GM18499 (cell line): Measurements from ENCODE around the gene STARD5.
"Not testable (repeated sequence)": the region's sequence is repeated elsewhere in the genome, so short reads cannot be mapped to it uniquely, and the experiment has no call there.

Source experiments
- ATAC-seq: cut with Tn5 transposase; IDR thresholded peaks from one replicate; pipeline ENCODE4 v1.9.1; 2021; ENCODE audit warnings: moderate number of reproducible peaks; ENCODE audit not compliant: insufficient read depth, unreplicated experiment

The STARD5 gene, protein sequence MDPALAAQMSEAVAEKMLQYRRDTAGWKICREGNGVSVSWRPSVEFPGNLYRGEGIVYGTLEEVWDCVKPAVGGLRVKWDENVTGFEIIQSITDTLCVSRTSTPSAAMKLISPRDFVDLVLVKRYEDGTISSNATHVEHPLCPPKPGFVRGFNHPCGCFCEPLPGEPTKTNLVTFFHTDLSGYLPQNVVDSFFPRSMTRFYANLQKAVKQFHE

GRCh38 chr15:81323944-81324881 is at the start of gene STARD5:
Gene STARD5, minus strand, starts transcription at chr15:81324141. Its CDS starts 42 bp downstream, at chr15:81324099.
- peak; percentile 84 for ATAC-seq

DNA sequence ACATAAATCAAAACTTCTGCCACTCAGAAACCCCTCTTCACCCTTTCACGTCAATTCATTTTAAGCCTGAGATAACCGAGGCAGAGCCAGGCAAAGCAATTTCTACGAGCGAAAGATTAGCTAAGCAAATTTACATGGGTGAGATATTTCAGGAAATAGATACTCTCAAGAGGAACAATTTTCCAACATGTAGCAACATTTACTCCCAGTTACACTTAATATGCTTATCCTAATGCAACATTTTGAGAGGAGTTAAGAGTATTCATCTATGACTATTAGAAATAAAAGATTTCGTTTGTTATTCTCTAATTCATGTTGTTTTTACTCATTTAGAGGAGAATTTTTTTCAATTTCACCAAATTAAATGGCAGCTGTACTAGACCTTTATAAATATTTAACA is 49.2 kb upstream of the STARD5 start:
- ATAC-seq = no peak

GRCh38 chr15:81372575-81372974 is 48.6 kb upstream of the STARD5 start:
- ATAC-seq = no peak

DNA sequence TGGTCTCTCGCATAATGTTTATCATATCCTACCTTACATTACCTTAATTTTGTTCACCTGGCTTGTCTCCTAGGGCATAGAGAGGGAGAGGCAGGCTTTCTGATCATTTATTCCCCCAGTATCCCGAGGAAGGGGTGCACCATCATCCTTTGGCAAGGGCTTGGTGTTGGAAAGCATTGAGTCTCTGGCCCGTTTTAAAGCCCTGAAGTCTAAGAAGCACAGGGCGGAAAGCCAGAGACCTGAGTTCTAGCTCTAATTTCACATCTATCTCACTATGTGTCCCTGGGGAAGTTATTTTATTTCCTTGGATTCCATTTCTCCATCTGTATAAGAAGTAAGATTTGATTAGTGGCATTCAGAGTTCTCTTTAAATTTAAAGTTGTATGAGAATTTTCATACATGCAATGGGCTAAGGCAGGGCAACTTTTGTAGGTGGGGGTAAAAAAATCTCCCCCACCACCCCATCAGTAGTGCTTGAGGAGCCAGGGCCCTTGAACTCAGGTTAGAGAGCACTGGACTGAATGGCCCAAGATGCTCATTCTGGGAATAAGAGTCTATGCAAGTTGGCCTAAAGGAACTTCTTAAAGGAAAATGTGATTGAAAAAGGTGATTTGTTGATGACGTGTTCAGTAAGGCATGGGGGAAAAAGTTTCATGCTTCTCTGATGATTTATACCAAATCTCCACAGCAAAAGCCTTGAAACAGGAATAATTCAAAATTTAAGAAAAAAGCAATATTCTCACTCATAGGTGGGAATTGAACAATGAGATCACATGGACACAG is 40.0 kb upstream of the STARD5 start:
- no peak for ATAC-seq

- ATAC-seq = no peak
These were observed 39.3 kb upstream of the STARD5 start for GRCh38 chr15:81363276-81363675.

DNA sequence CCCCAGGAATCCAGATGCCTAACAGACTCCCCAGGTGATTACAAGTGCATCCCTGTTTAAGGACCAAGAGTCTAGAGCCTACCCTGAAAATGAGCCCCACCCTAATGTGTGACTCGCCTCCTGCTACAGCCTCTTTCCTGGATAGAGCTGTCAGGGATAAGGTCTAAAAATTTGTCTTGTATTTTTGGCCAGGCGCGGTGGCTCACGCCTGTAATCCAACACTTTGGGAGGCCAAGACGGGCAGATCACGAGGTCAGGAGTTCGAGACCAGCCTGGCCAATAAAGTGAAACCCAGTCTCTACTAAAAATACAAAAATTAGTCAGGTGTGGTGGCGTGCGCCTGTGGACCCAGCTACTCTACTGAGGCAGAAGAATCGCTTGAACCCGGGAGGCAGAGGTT is 38.8 kb upstream of the STARD5 start:
- no peak for ATAC-seq

DNA sequence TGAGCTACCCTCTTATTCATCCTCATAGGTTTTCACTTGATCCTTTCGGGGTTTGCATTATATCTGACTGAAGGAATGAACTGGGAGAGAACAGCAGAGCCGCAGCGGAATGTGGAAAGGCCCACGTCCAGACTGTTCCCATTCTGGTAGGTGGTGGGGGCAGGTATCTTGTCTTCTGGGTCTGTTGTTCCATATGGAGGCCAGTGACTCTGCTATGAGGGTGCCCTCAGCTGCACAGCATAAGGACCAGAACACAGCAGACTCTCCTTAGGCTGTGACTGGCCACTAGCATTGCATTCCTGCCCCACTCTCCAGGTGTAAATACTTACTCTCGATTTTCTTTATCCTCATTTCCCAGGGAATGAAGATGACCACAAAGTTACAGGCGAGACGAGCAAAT is 38.0 kb upstream of the STARD5 start:
- no peak for ATAC-seq

GRCh38 chr15:81360491-81360890 is 36.5 kb upstream of the STARD5 start:
- ATAC-seq = no peak

GRCh38 chr15:81358248-81358647 is 34.3 kb upstream of the STARD5 start:
- ATAC-seq = no peak

DNA sequence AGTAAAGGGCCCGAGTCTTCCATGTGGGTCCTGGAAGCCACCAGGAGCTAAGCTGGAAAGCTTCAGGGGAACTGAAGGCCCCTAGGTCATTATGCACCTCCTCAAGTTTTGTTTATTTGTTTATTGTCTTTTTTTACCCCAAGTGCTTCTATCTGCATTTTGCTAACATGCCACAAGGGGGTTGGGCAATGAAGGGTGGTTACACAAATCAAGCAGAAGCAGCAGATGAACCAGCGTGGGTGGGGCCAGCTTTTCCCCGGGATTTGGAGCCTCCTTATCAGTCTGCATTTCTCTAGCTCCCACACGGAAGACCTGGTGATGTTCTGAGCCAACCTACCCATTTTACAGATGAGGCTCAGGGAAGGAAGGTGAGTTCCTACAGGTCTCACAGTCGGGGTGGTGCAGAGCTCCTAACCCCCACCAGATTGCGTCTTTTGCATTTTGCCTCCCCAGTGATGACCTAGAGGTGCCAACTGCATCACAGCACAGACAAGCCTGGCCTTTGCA is 33.3 kb upstream of the STARD5 start:
- no peak for ATAC-seq

- ATAC-seq = no peak
These were observed 32.3 kb upstream of the STARD5 start for GRCh38 chr15:81356252-81356651.

- ATAC-seq = no peak
These were observed 27.7 kb upstream of the STARD5 start for GRCh38 chr15:81351651-81352050.

DNA sequence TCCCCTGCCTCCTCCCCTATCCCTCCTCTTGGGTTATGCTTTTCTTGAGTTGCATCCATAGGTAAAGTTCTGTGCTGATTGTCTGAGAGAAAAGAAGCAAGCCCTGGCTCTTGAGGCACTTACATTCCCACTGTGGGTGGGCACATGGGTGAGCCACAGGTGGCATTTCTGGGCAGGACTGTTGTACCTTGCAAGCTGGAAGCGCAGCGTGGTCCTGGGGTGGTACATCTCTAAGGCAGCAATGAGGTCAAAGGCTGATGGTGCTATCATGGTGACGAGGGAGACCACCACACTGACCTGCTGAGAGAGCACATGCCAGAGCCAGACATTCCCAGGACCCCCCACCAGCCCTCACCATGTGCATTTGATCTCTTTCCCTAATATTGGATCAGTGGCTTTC is 25.3 kb upstream of the STARD5 start:
- ATAC-seq = no peak

DNA sequence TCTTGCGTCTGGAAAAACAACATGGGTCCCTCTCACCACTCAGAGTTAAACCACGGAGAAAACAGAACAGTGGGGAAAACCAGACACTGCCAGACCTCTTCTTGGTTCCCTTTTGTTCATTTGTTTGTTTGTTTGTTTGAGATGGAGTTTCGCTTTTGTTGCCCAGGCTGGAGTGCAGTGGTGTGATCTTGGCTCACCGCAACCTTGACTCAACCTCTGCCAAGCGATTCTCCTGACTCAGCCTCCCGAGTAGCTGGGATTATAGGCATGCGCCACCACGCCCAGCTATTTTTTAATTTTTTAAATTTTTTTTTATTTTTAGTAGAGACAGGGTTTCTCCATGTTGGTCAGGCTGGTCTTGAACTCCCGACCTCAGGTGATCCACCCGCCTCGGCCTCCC is 24.8 kb upstream of the STARD5 start:
- not testable (repeated sequence) for ATAC-seq

DNA sequence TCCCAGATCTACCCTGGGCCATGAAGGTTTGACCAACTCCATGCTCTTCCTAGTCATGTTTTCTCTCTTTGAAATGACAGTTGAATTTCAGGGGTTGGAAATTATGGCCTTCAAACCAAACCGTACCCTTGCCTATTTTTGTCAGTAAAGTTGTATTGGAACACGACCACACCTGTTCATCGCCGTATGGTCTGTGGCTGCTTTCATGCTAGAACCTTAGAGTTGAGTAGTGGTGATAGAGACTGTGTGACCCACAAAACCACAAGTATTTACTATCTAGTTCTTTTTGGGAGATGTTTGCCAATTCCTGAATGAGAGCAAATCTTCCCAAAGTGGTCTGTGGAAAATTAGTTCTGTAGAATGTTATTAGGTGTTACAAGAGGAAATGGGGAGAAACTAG is 24.0 kb upstream of the STARD5 start:
- no peak for ATAC-seq

GRCh38 chr15:81346611-81347010 is 22.7 kb upstream of the STARD5 start:
- ATAC-seq = no peak

DNA sequence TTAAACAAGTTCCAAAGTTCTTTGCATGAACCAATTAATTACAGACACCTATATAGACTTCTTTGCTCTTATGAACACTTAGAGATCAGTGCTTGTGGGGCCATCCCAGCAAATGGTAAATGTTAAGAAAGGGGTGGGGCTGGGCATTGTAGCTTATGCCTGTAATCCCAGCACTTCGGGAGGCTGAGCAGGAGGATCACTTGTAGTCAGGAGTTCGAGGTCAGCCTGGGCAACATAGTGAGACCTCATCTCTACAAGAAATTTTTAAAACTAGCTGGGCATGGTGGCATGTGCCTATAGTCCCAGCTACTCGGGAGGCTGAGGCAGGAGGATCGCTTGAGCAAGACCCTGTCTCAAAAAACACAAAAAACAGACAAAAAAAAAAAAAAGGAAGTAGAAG is 19.4 kb upstream of the STARD5 start:
- ATAC-seq = no peak

DNA sequence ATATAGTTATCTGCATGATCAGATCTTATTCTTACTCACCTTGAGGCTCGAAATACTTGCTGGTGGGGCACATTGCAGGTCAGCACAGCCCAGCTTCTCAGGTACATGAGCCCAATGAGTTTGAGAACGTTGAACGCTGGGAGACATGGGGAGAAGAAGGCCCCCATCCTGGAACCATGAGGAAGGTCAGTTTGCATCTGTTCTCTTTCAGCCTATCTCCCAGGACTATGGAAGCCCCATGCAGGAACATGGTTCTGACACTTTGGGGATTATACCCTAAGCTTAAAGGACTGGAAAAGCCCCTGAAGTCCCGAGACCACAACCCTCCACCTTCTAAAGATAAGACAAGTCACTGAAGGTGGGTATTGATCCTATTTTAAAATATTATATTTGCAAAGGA is 17.4 kb upstream of the STARD5 start:
- no peak for ATAC-seq

DNA sequence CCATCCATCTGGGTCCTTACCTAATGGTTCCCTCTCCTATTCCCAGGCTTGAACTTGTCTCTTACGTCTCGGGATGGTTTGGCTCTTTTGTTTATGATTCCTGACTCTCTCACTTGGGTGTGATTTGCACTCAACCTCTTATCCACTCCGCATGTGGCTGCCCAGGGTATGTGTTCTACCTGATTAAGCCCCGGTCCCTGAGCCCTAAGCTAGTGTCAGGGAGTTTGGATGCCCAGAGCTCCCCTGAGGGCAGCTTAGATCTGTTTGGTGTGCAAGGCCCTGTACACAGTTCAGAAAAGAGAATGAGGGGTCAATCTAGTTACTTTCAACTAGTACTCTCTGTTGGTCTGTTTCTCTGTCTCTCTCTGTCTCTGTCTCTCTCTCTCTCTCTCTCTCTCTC is 15.9 kb upstream of the STARD5 start:
- ATAC-seq = no peak

GRCh38 chr15:81339321-81339720 is 15.4 kb upstream of the STARD5 start:
- no peak for ATAC-seq
